Measurements from ENCODE around the gene JAG1. TPM values are rescaled to one million over a fixed set of nuclear protein-coding genes. Genes with fewer than 3 reads are reported as not detected.

JAG1 gene
- polyA plus RNA-seq, 2 of the 4 experiments (the other 2 are of a cell fraction) = 80.9 to 90.0 TPM

GRCh38 chr20:10668677-10669368, 5.0 kb downstream of the JAG1 start:
- WGBS (ENCODE audit: missing lambda C conversion rate) = 88% methylated on average over 7 of the region's 7 CpGs
- ChIA-PET CTCF (interaction anchor here (0.6 to 2.0 kb wide), 8 partner anchors 13 to 690 kb away, joined by 3 to 7 read pairs (median 3); no protein-coding TSS in a partner anchor), POLR2A (no interaction called here)
- peaks cover 63% of the 10 kb centered on the region for H3K4me1 ChIP-seq
- peak overlapping the region; percentile 91 for H3K4me2 ChIP-seq
- peak overlapping the region; percentile 92; the same call in 2 of the 3 replicates for H3K4me3 ChIP-seq
- H3K27ac ChIP-seq = peak overlapping the region in 1 of 2 experiments; percentile 35; a peak in 3 of 6 replicates
- DNase-seq (ENCODE audit: low read depth in 1 of 2, low spot score in 1 of 2) = no peak
- H3K9me3 ChIP-seq = no peaks in the 10 kb centered on the region
- FAIRE-seq = no peak
- TF ChIP-seq ZFP36 (IDR thresholded peaks at IDR 0.05; ENCODE audit: borderline replicate concordance, partially characterized antibody) (no peak), CEBPB (IDR thresholded peaks at IDR 0.05) (peak; percentile 6 to 39; a peak in 1 of 4 replicates)
- no peak for ATAC-seq

GRCh38 chr20:10667560-10668167, 6.1 kb downstream of the JAG1 start:
- CTCF ChIA-PET = interaction anchor here (0.6 to 2.0 kb wide), 7 partner anchors 17 to 877 kb away, joined by 3 to 7 read pairs (median 4); no protein-coding TSS in a partner anchor
- TF ChIP-seq ELK1 (IDR thresholded peaks at IDR 0.05; ENCODE audit: low read depth, low read length) (no peak), EHF (CRISPR knock-in tag; IDR thresholded peaks at IDR 0.05) (no peak), HOXB5 (CRISPR knock-in tag; IDR thresholded peaks at IDR 0.05) (no peak), RFX5 (IDR thresholded peaks at IDR 0.05) (no peak), RARB (CRISPR knock-in tag; IDR thresholded peaks at IDR 0.05) (no peak), FOSB (CRISPR knock-in tag; IDR thresholded peaks at IDR 0.05) (no peak), JUN (IDR thresholded peaks at IDR 0.05) (no peak), CBX8 (IDR thresholded peaks at IDR 0.05) (no peak), ESRRA (IDR thresholded peaks at IDR 0.05; ENCODE audit: borderline replicate concordance, low read length) (no peak), HEYL (CRISPR knock-in tag; IDR thresholded peaks at IDR 0.05) (no peak), EP300 (IDR thresholded peaks at IDR 0.05) (no peak), FOXS1 (CRISPR knock-in tag; IDR thresholded peaks at IDR 0.05) (no peak), CEBPB (IDR thresholded peaks at IDR 0.05) (no peak), TP53 (CRISPR knock-in tag; IDR thresholded peaks at IDR 0.05) (no peak), BCL3 (IDR thresholded peaks at IDR 0.05) (no peak), POLR2A (IDR thresholded peaks at IDR 0.05; ENCODE audit: low read length) (no peak)
- peak overlapping the region in 1 of 2 experiments; percentile 82; a peak in 2 of 6 replicates for H3K27ac ChIP-seq
- H3K4me3 ChIP-seq = no peak overlapping the region
- POLR2A ChIA-PET = interaction anchor here (1.2 kb wide), 1 partner anchor 540 kb away, joined by 5 read pairs; no protein-coding TSS in a partner anchor
- WGBS (ENCODE audit: missing lambda C conversion rate) = 96% methylated on average over 6 of the region's 6 CpGs
- DNase-seq (ENCODE audit: low read depth in 1 of 2, low spot score in 1 of 2) (no peak), ATAC-seq (no peak), FAIRE-seq (no peak)
- no peaks in the 10 kb centered on the region for H3K9me3 ChIP-seq
- peaks cover 75% of the 10 kb centered on the region for H3K4me1 ChIP-seq
- H3K4me2 ChIP-seq = peak overlapping the region; percentile 91

- peak overlapping the region in 1 of 2 experiments; percentile 82; a peak in 3 of 6 replicates for H3K27ac ChIP-seq
- CTCF ChIA-PET = interaction anchor here (1.0 to 2.0 kb wide), 3 partner anchors 16 to 720 kb away, joined by 3 to 5 read pairs (median 4); no protein-coding TSS in a partner anchor
- no peaks in the 10 kb centered on the region for H3K9me3 ChIP-seq
- WGBS (ENCODE audit: missing lambda C conversion rate) = 95% methylated on average over 21 of the region's 21 CpGs
- ATAC-seq (no peak), DNase-seq (ENCODE audit: low read depth in 1 of 2, low spot score in 1 of 2) (no peak), FAIRE-seq (no peak)
- no peak overlapping the region for H3K4me3 ChIP-seq
- peak overlapping the region; percentile 91 for H3K4me2 ChIP-seq
- peaks cover 80% of the 10 kb centered on the region for H3K4me1 ChIP-seq
- no peak for TF ChIP-seq TP53 (CRISPR knock-in tag; IDR thresholded peaks at IDR 0.05)
- POLR2A ChIA-PET = interaction anchor here (1.2 kb wide), 1 partner anchor 541 kb away, joined by 5 read pairs; no protein-coding TSS in a partner anchor
Measured at GRCh38 chr20:10667077-10667401, 6.8 kb downstream of the JAG1 start.
